Osteoblast (primary cell): Measurements from ENCODE around the gene G6PC2. TPM values are rescaled to one million over a fixed set of nuclear protein-coding genes. Genes with fewer than 3 reads are reported as not detected.
A peak's percentile ranks its signal among the peaks of the same experiment; 100 is the strongest.

Experiments
- DNase-seq: peaks from one replicate; pipeline ENCODE4 v3.0.0; 2011; ENCODE audit warnings: low spot score, mixed read lengths; ENCODE audit not compliant: insufficient read length; ENCODE audit errors: missing footprints
- H2AFZ ChIP-seq: 2 replicates; pipeline ENCODE4 v1.6.0; 2011; ENCODE audit warnings: mild to moderate bottlenecking, low read length
- H3K27ac ChIP-seq: 2 replicates; pipeline ENCODE4 v1.5.1; 2011; ENCODE audit warnings: mild to moderate bottlenecking, low read depth, low read length, moderate library complexity
- H3K27me3 ChIP-seq: 2 replicates; pipeline ENCODE4 v1.6.0; 2012; ENCODE audit warnings: mild to moderate bottlenecking, control low read depth, inconsistent platforms, low read length, moderate library complexity; ENCODE audit not compliant: insufficient read depth
- H3K36me3 ChIP-seq: 2 replicates; pipeline ENCODE4 v1.5.1; 2011; ENCODE audit warnings: mild to moderate bottlenecking, low read length, control low read depth, moderate library complexity; ENCODE audit not compliant: insufficient read depth
- H3K4me1 ChIP-seq: 2 replicates; pipeline ENCODE4 v1.5.1; 2011; ENCODE audit warnings: mild to moderate bottlenecking, low read length, control low read depth, moderate library complexity; ENCODE audit not compliant: insufficient read depth
- H3K4me2 ChIP-seq: 2 replicates; pipeline ENCODE4 v1.6.0; 2011; ENCODE audit warnings: mild to moderate bottlenecking, low read length; ENCODE audit not compliant: insufficient read depth
- H3K4me3 ChIP-seq: fragments of 200-600 bp; sonication (generic); 3 replicates; pipeline ENCODE4 v1.5.1; 2012; ENCODE audit warnings: mild to moderate bottlenecking, low read length, inconsistent platforms; ENCODE audit not compliant: insufficient read depth
- H3K79me2 ChIP-seq: 2 replicates; pipeline ENCODE4 v1.6.0; 2012; ENCODE audit warnings: mild to moderate bottlenecking, low read length, control low read depth, inconsistent platforms; ENCODE audit not compliant: insufficient read depth
- H3K9me3 ChIP-seq: 2 replicates; pipeline ENCODE4 v1.5.1; 2011; ENCODE audit warnings: low read depth, low read length, control low read depth
- H4K20me1 ChIP-seq: 2 replicates; pipeline ENCODE4 v1.6.0; 2012; ENCODE audit warnings: mild to moderate bottlenecking, low read length, control low read depth; ENCODE audit not compliant: insufficient read depth
- CTCF ChIP-seq: IDR thresholded peaks from 2 replicates; pipeline ENCODE4 v1.5.1; 2011; ENCODE audit warnings: mild to moderate bottlenecking, low read depth, low read length, moderate library complexity; ENCODE audit errors: extremely low read depth
- total RNA-seq: library from RNA; depleted of rRNA; stranded (reverse); fragments of >200 nt; gene quantifications from 2 replicates; pipeline ENCODE4 v1.2.3, GENCODE V29; 2012

Gene G6PC2
- total RNA-seq, 1 donor, result not detected

- Histone ChIP-seq H3K79me2 (no peaks in the 10 kb centered on the region), H3K4me2 (no peak overlapping the region), H3K27me3 (peaks cover 24% of the 10 kb centered on the region), H3K9me3 (no peaks in the 10 kb centered on the region), H3K36me3 (no peaks in the 10 kb centered on the region), H2AFZ (no peak overlapping the region), H3K4me3 (no peak overlapping the region), H3K4me1 (peaks cover 3% of the 10 kb centered on the region), H3K27ac (no peak overlapping the region), H4K20me1 (no peaks in the 10 kb centered on the region)
- DNase-seq, result peak; percentile 49
- TF ChIP-seq CTCF, result peak; percentile 57
Measured at GRCh38 chr2:168920504-168921157, 19.5 kb downstream of the G6PC2 start.

- TF ChIP-seq CTCF, result no peak
- Histone ChIP-seq H3K4me2 (no peak overlapping the region), H3K27me3 (peaks cover 11% of the 10 kb centered on the region), H3K4me3 (no peak overlapping the region), H4K20me1 (no peaks in the 10 kb centered on the region), H3K4me1 (no peaks in the 10 kb centered on the region), H3K27ac (no peak overlapping the region), H3K79me2 (no peaks in the 10 kb centered on the region), H3K36me3 (no peaks in the 10 kb centered on the region), H2AFZ (no peak overlapping the region), H3K9me3 (no peaks in the 10 kb centered on the region)
- DNase-seq, result no peak
Measured at GRCh38 chr2:168926621-168927386, 25.7 kb downstream of the G6PC2 start.

- Histone ChIP-seq H3K4me1 (no peaks in the 10 kb centered on the region), H2AFZ (no peak overlapping the region), H3K4me2 (no peak overlapping the region), H4K20me1 (no peaks in the 10 kb centered on the region), H3K79me2 (no peaks in the 10 kb centered on the region), H3K36me3 (no peaks in the 10 kb centered on the region), H3K27ac (no peak overlapping the region), H3K4me3 (no peak overlapping the region), H3K9me3 (no peaks in the 10 kb centered on the region), H3K27me3 (peaks cover 11% of the 10 kb centered on the region)
- DNase-seq, result no peak
- no peak for TF ChIP-seq CTCF
Measured at GRCh38 chr2:168928113-168928831, 27.2 kb downstream of the G6PC2 start.

- no peaks in the 10 kb centered on the region for H3K79me2 ChIP-seq
- H3K27me3 ChIP-seq, result peaks cover 11% of the 10 kb centered on the region
- no peaks in the 10 kb centered on the region for H4K20me1 ChIP-seq
- H3K4me3 ChIP-seq, result no peak overlapping the region
- no peak overlapping the region for H2AFZ ChIP-seq
- H3K9me3 ChIP-seq, result no peaks in the 10 kb centered on the region
- no peak overlapping the region for H3K4me2 ChIP-seq
- H3K4me1 ChIP-seq, result no peaks in the 10 kb centered on the region
- no peaks in the 10 kb centered on the region for H3K36me3 ChIP-seq
- no peak for TF ChIP-seq CTCF
- no peak overlapping the region for H3K27ac ChIP-seq
- no peak for DNase-seq
Measured at GRCh38 chr2:168929031-168929430, 27.9 kb downstream of the G6PC2 start.
